Stimulated activated CD4-positive, alpha-beta T cell treated with anti-CD3 and anti-CD28 coated beads, Interleukin-12 subunit alpha, Interleukin-12 subunit beta, amount 100 ng/mL, for 24 hours (primary cell): ENCODE measurements around the gene FAM20B.
"Not testable (repeated sequence)": the region's sequence is repeated elsewhere in the genome, so short reads cannot be mapped to it uniquely, and the experiment has no call there.

ENCODE experiments used
- DNase-seq, 2 experiments: peaks; one replicate each; pipeline ENCODE4 v3.0.0-alpha.2; 2020; ENCODE audit warnings: low read depth in 2 of 2

The FAM20B gene

GRCh38 chr1:179023946-179024650 lies 1.6 kb upstream of the FAM20B start:
- DNase-seq, result no peak

GRCh38 chr1:179025975-179026812 lies 500 bp downstream of the FAM20B start:
- DNase-seq, result peak; percentile 52 to 65

- no peak for DNase-seq
Measured at GRCh38 chr1:179026813-179027669, 1.3 kb downstream of the FAM20B start.

GRCh38 chr1:179029321-179029759 lies 3.6 kb downstream of the FAM20B start:
- DNase-seq, result no peak

GRCh38 chr1:179030130-179030529 lies 4.4 kb downstream of the FAM20B start:
- DNase-seq, result no peak

GRCh38 chr1:179030683-179031082 lies 5.0 kb downstream of the FAM20B start:
- no peak for DNase-seq

GRCh38 chr1:179031284-179031683 lies 5.6 kb downstream of the FAM20B start:
- DNase-seq, result no peak

GRCh38 chr1:179031855-179032513 lies 6.3 kb downstream of the FAM20B start:
- DNase-seq, result no peak

- DNase-seq, result no peak
Measured at GRCh38 chr1:179034720-179035119, 9.0 kb downstream of the FAM20B start.

GRCh38 chr1:179036844-179037465 lies 11.3 kb downstream of the FAM20B start:
- DNase-seq, result no peak

GRCh38 chr1:179038528-179039281 lies 13.0 kb downstream of the FAM20B start:
- DNase-seq, result no peak

- not testable (repeated sequence) for DNase-seq
Measured at GRCh38 chr1:179039502-179040174, 13.9 kb downstream of the FAM20B start.

GRCh38 chr1:179040175-179040551 lies 14.5 kb downstream of the FAM20B start:
- not testable (repeated sequence) for DNase-seq

- DNase-seq, result no peak
Measured at GRCh38 chr1:179042087-179042486, 16.4 kb downstream of the FAM20B start.

GRCh38 chr1:179042700-179043099 lies 17.0 kb downstream of the FAM20B start:
- no peak for DNase-seq

- DNase-seq, result no peak
Measured at GRCh38 chr1:179043266-179043665, 17.6 kb downstream of the FAM20B start.

GRCh38 chr1:179043907-179044306 lies 18.2 kb downstream of the FAM20B start:
- DNase-seq, result no peak

- DNase-seq, result no peak
Measured at GRCh38 chr1:179046808-179047635, 21.3 kb downstream of the FAM20B start.

- DNase-seq, result no peak
Measured at GRCh38 chr1:179047636-179047997, 21.9 kb downstream of the FAM20B start.
